GM19468 (cell line): ENCODE measurements around the gene ABL1.

Experiments
- ATAC-seq: cut with Tn5 transposase; IDR thresholded peaks from one replicate; pipeline ENCODE4 v1.9.1; 2021; ENCODE audit warnings: mild to moderate bottlenecking, moderate library complexity, moderate number of reproducible peaks; ENCODE audit not compliant: unreplicated experiment; ENCODE audit errors: extremely low read depth

The ABL1 gene

GRCh38 chr9:130886981-130887380 is 51.9 kb downstream of the ABL1 start:
- ATAC-seq = no peak

GRCh38 chr9:130887494-130888144 is 52.6 kb downstream of the ABL1 start:
- no peak for ATAC-seq

GRCh38 chr9:130888146-130888885 is 53.3 kb downstream of the ABL1 start:
- ATAC-seq = no peak

GRCh38 chr9:130890124-130890523 is 55.1 kb downstream of the ABL1 start:
- no peak for ATAC-seq

GRCh38 chr9:130890870-130891687 is 56.0 kb downstream of the ABL1 start:
- ATAC-seq = no peak

GRCh38 chr9:130891688-130892476 is 56.8 kb downstream of the ABL1 start:
- no peak for ATAC-seq

GRCh38 chr9:130892477-130893304 is 57.6 kb downstream of the ABL1 start:
- no peak for ATAC-seq

GRCh38 chr9:130893341-130894101 is 58.5 kb downstream of the ABL1 start:
- ATAC-seq = no peak

- ATAC-seq = no peak
Observed at GRCh38 chr9:130894546-130894945, 59.5 kb downstream of the ABL1 start.

- ATAC-seq = no peak
Observed at GRCh38 chr9:130895038-130895437, 60.0 kb downstream of the ABL1 start.

- no peak for ATAC-seq
Observed at GRCh38 chr9:130895481-130896232, 60.6 kb downstream of the ABL1 start.

GRCh38 chr9:130896233-130897014 is 61.4 kb downstream of the ABL1 start, which contains the start of gene QRFP:
Gene QRFP (minus strand): TSS chr9:130896812. CDS start chr9:130893838, 2,974 bp downstream.
- no peak for ATAC-seq

GRCh38 chr9:130897105-130897751 is 62.2 kb downstream of the ABL1 start:
- no peak for ATAC-seq

- no peak for ATAC-seq
Observed at GRCh38 chr9:130897848-130898551, 62.9 kb downstream of the ABL1 start.

- ATAC-seq = no peak
Observed at GRCh38 chr9:130898552-130898852, 63.4 kb downstream of the ABL1 start.

- no peak for ATAC-seq
Observed at GRCh38 chr9:130899051-130899748, 64.1 kb downstream of the ABL1 start.
